Jurkat, Clone E6-1 (cell line): ENCODE measurements around the gene GIPC2.
"Not testable (repeated sequence)": the region's sequence is repeated elsewhere in the genome, so short reads cannot be mapped to it uniquely, and the experiment has no call there.

ENCODE experiments used
- DNase-seq: peaks from one replicate; pipeline ENCODE4 v3.0.0-alpha.2; 2011; ENCODE audit warnings: low read depth, low spot score
- H3K4me3 ChIP-seq: 2 replicates; pipeline ENCODE4 v1.5.1; 2011; ENCODE audit warnings: mild to moderate bottlenecking, low read length, control low read depth, moderate library complexity

The GIPC2 gene

GRCh38 chr1:78055565-78056132 is 9.9 kb downstream of the GIPC2 start:
- H3K4me3 ChIP-seq: no peak overlapping the region
- no peak for DNase-seq

- H3K4me3 ChIP-seq: no peak overlapping the region
- DNase-seq: no peak
Measured at GRCh38 chr1:78058670-78059069, 12.9 kb downstream of the GIPC2 start.

GRCh38 chr1:78060857-78061563 is 15.2 kb downstream of the GIPC2 start:
- H3K4me3 ChIP-seq: no peak overlapping the region
- DNase-seq: no peak

- DNase-seq: no peak
- no peak overlapping the region for H3K4me3 ChIP-seq
Measured at GRCh38 chr1:78061825-78062523, 16.2 kb downstream of the GIPC2 start.

GRCh38 chr1:78064886-78065285 is 19.1 kb downstream of the GIPC2 start:
- not testable (repeated sequence) for DNase-seq, H3K4me3 ChIP-seq

GRCh38 chr1:78068681-78069283 is 23.0 kb downstream of the GIPC2 start:
- DNase-seq: no peak
- H3K4me3 ChIP-seq: no peak overlapping the region

- DNase-seq: no peak
- H3K4me3 ChIP-seq: no peak overlapping the region
Measured at GRCh38 chr1:78069784-78070183, 24.0 kb downstream of the GIPC2 start.

GRCh38 chr1:78070210-78070609 is 24.4 kb downstream of the GIPC2 start:
- no peak for DNase-seq
- no peak overlapping the region for H3K4me3 ChIP-seq

- DNase-seq: no peak
- H3K4me3 ChIP-seq: no peak overlapping the region
Measured at GRCh38 chr1:78070758-78071157, 25.0 kb downstream of the GIPC2 start.

GRCh38 chr1:78071696-78072095 is 25.9 kb downstream of the GIPC2 start:
- H3K4me3 ChIP-seq: no peak overlapping the region
- DNase-seq: no peak

GRCh38 chr1:78072216-78072615 is 26.4 kb downstream of the GIPC2 start:
- H3K4me3 ChIP-seq: no peak overlapping the region
- DNase-seq: no peak

- H3K4me3 ChIP-seq: no peak overlapping the region
- DNase-seq: no peak
Measured at GRCh38 chr1:78073441-78073840, 27.7 kb downstream of the GIPC2 start.

GRCh38 chr1:78075621-78076020 is 29.9 kb downstream of the GIPC2 start:
- no peak overlapping the region for H3K4me3 ChIP-seq
- no peak for DNase-seq

GRCh38 chr1:78078358-78078757 is 32.6 kb downstream of the GIPC2 start:
- no peak for DNase-seq
- H3K4me3 ChIP-seq: no peak overlapping the region

- no peak overlapping the region for H3K4me3 ChIP-seq
- no peak for DNase-seq
Measured at GRCh38 chr1:78079580-78079979, 33.8 kb downstream of the GIPC2 start.

GRCh38 chr1:78080767-78081166 is 35.0 kb downstream of the GIPC2 start:
- H3K4me3 ChIP-seq: no peak overlapping the region
- DNase-seq: no peak

- no peak for DNase-seq
- no peak overlapping the region for H3K4me3 ChIP-seq
Measured at GRCh38 chr1:78081980-78082860, 36.5 kb downstream of the GIPC2 start.

- H3K4me3 ChIP-seq, DNase-seq: not testable (repeated sequence)
Measured at GRCh38 chr1:78084639-78085038, 38.9 kb downstream of the GIPC2 start.

- no peak for DNase-seq
- H3K4me3 ChIP-seq: no peak overlapping the region
Measured at GRCh38 chr1:78086697-78087096, 40.9 kb downstream of the GIPC2 start.
